SK-N-SH (cell line): ENCODE data around the gene CDH4. TPM values are rescaled to one million over a fixed set of nuclear protein-coding genes. Genes with fewer than 3 reads are reported as not detected.

ENCODE experiments used
- CTCF ChIA-PET: fragments of 300-600, 350-600 bp; formaldehyde crosslinking; extraction: SDS; loops from one replicate; lab custom pipeline; 2021; lab: Yijun Ruan, JAX
- POLR2A ChIA-PET: fragments of 350-600 bp; sonication (Branson Sonifier 250); formaldehyde crosslinking; extraction: SDS; loops from one replicate; lab custom pipeline; 2020; ENCODE audit warnings: antibody characterized with exemption, inconsistent platforms; lab: Yijun Ruan, JAX
- DNase-seq: peaks from one replicate; pipeline ENCODE4 v3.0.0; 2012
- H2AFZ ChIP-seq: fragments of 200-600 bp; sonication (generic); 2 replicates; pipeline ENCODE4 v1.8.1; 2016; ENCODE audit warnings: antibody characterized with exemption, mild to moderate bottlenecking, low read depth
- H3F3A ChIP-seq: fragments of 200-600 bp; sonication (generic); replicated peaks from 2 replicates; pipeline ENCODE3; 2016; ENCODE audit warnings: antibody characterized with exemption, mild to moderate bottlenecking; ENCODE audit not compliant: insufficient read depth
- H3K27ac ChIP-seq, 2 experiments: fragments of 200-500 bp in 1 of 2; fragments of 200-600 bp in 1 of 2; sonication (Bioruptor generic) in 1 of 2; sonication (generic), shearing (Covaris generic) in 1 of 2; 2 replicates each; pipeline versions ENCODE4 v1.5.1 to v1.6.1; 2014 to 2016; ENCODE audit warnings: low read depth in 2 of 2, inconsistent platforms in 1 of 2, low read length in 1 of 2, mild to moderate bottlenecking in 1 of 2, mixed read lengths in 1 of 2
- H3K27me3 ChIP-seq: fragments of 200-600 bp; sonication (generic), shearing (Covaris generic); 2 replicates; pipeline ENCODE4 v1.6.1; 2016; ENCODE audit warnings: mixed run types; ENCODE audit not compliant: insufficient read depth
- H3K36me3 ChIP-seq, 2 experiments: fragments of 200-500 bp in 1 of 2; fragments of 200-600 bp in 1 of 2; sonication (Bioruptor generic) in 1 of 2; sonication (generic) in 1 of 2; replicated peaks in 1 of 2; 2 replicates each; pipeline versions ENCODE3 to v1.5.1; 2014 to 2016; ENCODE audit warnings: low read length in 1 of 2, mild to moderate bottlenecking in 1 of 2; ENCODE audit not compliant: insufficient read depth in 2 of 2, control insufficient read depth in 1 of 2
- H3K4me1 ChIP-seq, 2 experiments: fragments of 200-500 bp in 1 of 2; fragments of 200-600 bp in 1 of 2; sonication (Bioruptor generic) in 1 of 2; sonication (generic), shearing (Covaris generic) in 1 of 2; 2 replicates each; pipeline versions ENCODE4 v1.5.1 to v1.6.1; 2014 to 2016; ENCODE audit warnings: low read depth in 1 of 2, low read length in 1 of 2, mixed run types in 1 of 2; ENCODE audit not compliant: insufficient read depth in 2 of 2, control insufficient read depth in 1 of 2
- H3K4me2 ChIP-seq: fragments of 200-600 bp; sonication (generic), shearing (Covaris generic); 2 replicates; pipeline ENCODE4 v1.6.1; 2017; ENCODE audit warnings: mixed run types
- H3K4me3 ChIP-seq, 2 experiments: fragments of 200-500 bp in 1 of 2; fragments of 200-600 bp in 1 of 2; sonication (Bioruptor generic) in 1 of 2; sonication (generic), shearing (Covaris generic) in 1 of 2; 2 replicates each; pipeline versions ENCODE4 v1.5.1 to v1.8.1; 2014 to 2016; ENCODE audit warnings: low read depth in 2 of 2, inconsistent platforms in 1 of 2, low read length in 1 of 2, mild to moderate bottlenecking in 1 of 2, mixed read lengths in 1 of 2, moderate library complexity in 1 of 2
- H3K79me2 ChIP-seq: fragments of 200-600 bp; sonication (generic); 2 replicates; pipeline ENCODE4 v1.8.1; 2017; ENCODE audit warnings: mild to moderate bottlenecking; ENCODE audit not compliant: insufficient read depth
- H3K9ac ChIP-seq: fragments of 200-600 bp; sonication (generic); 2 replicates; pipeline ENCODE4 v1.6.1; 2017; ENCODE audit warnings: mixed run types
- H3K9me2 ChIP-seq: fragments of 200-600 bp; sonication (generic); 2 replicates; pipeline ENCODE4 v1.6.1; 2017; ENCODE audit warnings: mixed run types
- H3K9me3 ChIP-seq: fragments of 200-600 bp; sonication (generic); 2 replicates; pipeline ENCODE4 v1.6.1; 2017; ENCODE audit warnings: mixed run types, mild to moderate bottlenecking, moderate library complexity
- H4K20me1 ChIP-seq: fragments of 200-600 bp; sonication (generic); 2 replicates; pipeline ENCODE4 v1.6.1; 2017; ENCODE audit warnings: mild to moderate bottlenecking, mixed run types; ENCODE audit not compliant: insufficient read depth
- CHD2 ChIP-seq: fragments of 150-350 bp; IDR thresholded peaks from 2 replicates; pipeline ENCODE4 v1.6.1; 2018; ENCODE audit warnings: low read length; ENCODE audit not compliant: partially characterized antibody
- GABPA ChIP-seq: IDR thresholded peaks from 2 replicates; pipeline ENCODE4 v1.4.0; 2012; ENCODE audit warnings: low read depth, mild to moderate bottlenecking
- JUND ChIP-seq: IDR thresholded peaks from 2 replicates; pipeline ENCODE4 v1.4.0; 2012
- MEF2A ChIP-seq: IDR thresholded peaks from 2 replicates; pipeline ENCODE4 v1.4.0; 2012; ENCODE audit warnings: low read depth, borderline replicate concordance
- NRF1 ChIP-seq: IDR thresholded peaks from 2 replicates; pipeline ENCODE4 v1.6.1; 2012; ENCODE audit warnings: low read depth, mild to moderate bottlenecking, low read length
- RCOR1 ChIP-seq: fragments of 150-350 bp; IDR thresholded peaks from 2 replicates; pipeline ENCODE4 v1.6.1; 2017; ENCODE audit warnings: antibody characterized with exemption, low read length
- RFX5 ChIP-seq: IDR thresholded peaks from 2 replicates; pipeline ENCODE4 v1.6.1; 2012; ENCODE audit warnings: mild to moderate bottlenecking, improper control_type of control experiment, low read length
- SIN3A ChIP-seq: IDR thresholded peaks from 2 replicates; pipeline ENCODE4 v1.6.1; 2012; ENCODE audit warnings: low read depth, mild to moderate bottlenecking, low read length, moderate library complexity, borderline replicate concordance
- TEAD4 ChIP-seq: IDR thresholded peaks from 2 replicates; pipeline ENCODE4 v1.4.0; 2012; ENCODE audit warnings: mild to moderate bottlenecking, borderline replicate concordance; ENCODE audit not compliant: insufficient read depth
- WGBS: methylation state at CpG from one replicate; pipeline ENCODE4 v1.1.6; 2017; ENCODE audit warnings: low lambda C conversion rate; 5-methylcytosine and 5-hydroxymethylcytosine counted together
- polyA plus RNA-seq, 3 experiments: library from polyadenylated mRNA; depleted of rRNA; stranded (reverse); fragments of >200 nt; gene quantifications; 2 replicates each; pipeline ENCODE4 v1.2.3, GENCODE V29; 2012
- TF ChIP-seq, protein P1 (sequence below): fragments of 200-600 bp; sonication (generic); IDR thresholded peaks from 2 replicates; pipeline ENCODE4 v1.6.1; 2017; ENCODE audit warnings: antibody characterized with exemption, mild to moderate bottlenecking, moderate library complexity
- TF ChIP-seq, protein P2 (sequence below): fragments of 150-350 bp; IDR thresholded peaks from 2 replicates; pipeline ENCODE4 v1.6.1; 2016; ENCODE audit warnings: mild to moderate bottlenecking, low read depth, low read length

CDH4 gene
- polyA plus RNA-seq, 1 of the 3 experiments (the other 2 are of a cell fraction) = not detected

DNA sequence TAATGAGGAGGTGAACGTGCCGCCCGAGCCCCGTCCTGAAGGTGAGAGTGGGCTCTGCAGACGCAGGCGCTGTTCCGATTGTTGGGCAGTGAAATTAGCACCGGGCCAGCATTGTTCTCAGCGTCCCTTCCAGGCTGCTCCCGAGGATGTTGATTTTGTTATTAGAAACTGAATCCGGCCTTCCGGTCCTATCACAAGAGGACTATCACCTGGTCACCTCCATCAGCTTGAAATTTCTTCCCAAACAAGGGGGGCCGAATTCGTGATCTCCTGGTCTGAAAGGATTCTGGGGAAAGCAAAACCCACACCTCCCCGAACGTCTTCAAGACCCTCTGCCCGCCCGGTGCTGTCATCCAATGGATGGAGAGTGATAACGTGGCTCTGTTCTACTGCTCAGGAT, 627.6 kb downstream of the CDH4 start:
- no peaks in the 10 kb centered on the region for H3K36me3 ChIP-seq
- CTCF ChIA-PET = no interaction called here
- H2AFZ ChIP-seq = no peak overlapping the region
- DNase-seq = no peak
- POLR2A ChIA-PET = no interaction called here
- H3K4me1 ChIP-seq = no peaks in the 10 kb centered on the region
- H3K9ac ChIP-seq = no peak overlapping the region
- H4K20me1 ChIP-seq = no peaks in the 10 kb centered on the region
- H3K4me3 ChIP-seq = no peak overlapping the region
- H3K27ac ChIP-seq = no peak overlapping the region
- no peaks in the 10 kb centered on the region for H3K79me2 ChIP-seq
- whole genome bisulfite sequencing = 77% methylated on average over 13 of the region's 19 CpGs
- H3K9me2 ChIP-seq = no peaks in the 10 kb centered on the region
- H3K9me3 ChIP-seq = no peaks in the 10 kb centered on the region
- no peaks in the 10 kb centered on the region for H3K27me3 ChIP-seq
- TF ChIP-seq GABPA = no peak
- no peak for TF ChIP-seq RFX5
- TF ChIP-seq, protein P1, sequence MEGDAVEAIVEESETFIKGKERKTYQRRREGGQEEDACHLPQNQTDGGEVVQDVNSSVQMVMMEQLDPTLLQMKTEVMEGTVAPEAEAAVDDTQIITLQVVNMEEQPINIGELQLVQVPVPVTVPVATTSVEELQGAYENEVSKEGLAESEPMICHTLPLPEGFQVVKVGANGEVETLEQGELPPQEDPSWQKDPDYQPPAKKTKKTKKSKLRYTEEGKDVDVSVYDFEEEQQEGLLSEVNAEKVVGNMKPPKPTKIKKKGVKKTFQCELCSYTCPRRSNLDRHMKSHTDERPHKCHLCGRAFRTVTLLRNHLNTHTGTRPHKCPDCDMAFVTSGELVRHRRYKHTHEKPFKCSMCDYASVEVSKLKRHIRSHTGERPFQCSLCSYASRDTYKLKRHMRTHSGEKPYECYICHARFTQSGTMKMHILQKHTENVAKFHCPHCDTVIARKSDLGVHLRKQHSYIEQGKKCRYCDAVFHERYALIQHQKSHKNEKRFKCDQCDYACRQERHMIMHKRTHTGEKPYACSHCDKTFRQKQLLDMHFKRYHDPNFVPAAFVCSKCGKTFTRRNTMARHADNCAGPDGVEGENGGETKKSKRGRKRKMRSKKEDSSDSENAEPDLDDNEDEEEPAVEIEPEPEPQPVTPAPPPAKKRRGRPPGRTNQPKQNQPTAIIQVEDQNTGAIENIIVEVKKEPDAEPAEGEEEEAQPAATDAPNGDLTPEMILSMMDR = no peak
- no peak for TF ChIP-seq MEF2A
- no peak for TF ChIP-seq JUND
- H3K4me2 ChIP-seq = no peak overlapping the region
- no peaks in the 10 kb centered on the region for H3F3A ChIP-seq

- H3K9me2 ChIP-seq = no peaks in the 10 kb centered on the region
- no peak overlapping the region for H3K27ac ChIP-seq
- H3F3A ChIP-seq = no peaks in the 10 kb centered on the region
- no peaks in the 10 kb centered on the region for H3K9me3 ChIP-seq
- H3K27me3 ChIP-seq = no peaks in the 10 kb centered on the region
- H3K4me1 ChIP-seq = no peaks in the 10 kb centered on the region
- POLR2A ChIA-PET = no interaction called here
- no peak for DNase-seq
- H3K9ac ChIP-seq = no peak overlapping the region
- no peak overlapping the region for H3K4me3 ChIP-seq
- no peak overlapping the region for H3K4me2 ChIP-seq
- CTCF ChIA-PET = interaction anchor here (1.2 kb wide), 1 partner anchor 16 kb away, joined by 6 read pairs; no protein-coding TSS in a partner anchor
- no peaks in the 10 kb centered on the region for H3K79me2 ChIP-seq
- no peaks in the 10 kb centered on the region for H4K20me1 ChIP-seq
- H3K36me3 ChIP-seq = no peaks in the 10 kb centered on the region
- no peak overlapping the region for H2AFZ ChIP-seq
- 77% methylated on average over 4 of the region's 8 CpGs for WGBS
- TF ChIP-seq TEAD4 = no peak
- no peak for TF ChIP-seq SIN3A
- no peak for TF ChIP-seq RCOR1
Measured at GRCh38 chr20:61880706-61881105, 628.6 kb downstream of the CDH4 start.

DNA sequence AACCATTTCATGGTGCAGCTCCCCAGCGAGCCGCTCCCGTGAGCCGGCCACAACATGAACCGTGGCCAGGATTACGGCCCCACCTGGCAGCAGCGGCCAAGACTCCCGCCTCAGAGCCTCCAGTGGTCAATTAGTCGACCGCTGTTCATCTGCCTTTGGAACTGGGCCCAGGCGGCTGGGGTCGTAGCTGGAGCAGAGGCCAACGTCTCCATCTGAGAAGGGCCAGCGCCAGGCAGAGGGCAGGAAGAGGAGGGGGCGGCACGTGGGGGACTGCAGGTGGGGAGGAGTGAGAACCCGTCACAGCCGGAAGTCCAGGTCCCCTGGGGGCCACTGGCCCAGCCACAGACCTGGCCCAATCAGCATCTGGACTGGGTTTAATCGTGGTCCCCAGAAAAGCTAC, 629.4 kb downstream of the CDH4 start:
- no peaks in the 10 kb centered on the region for H3K4me1 ChIP-seq
- no peaks in the 10 kb centered on the region for H3K9me2 ChIP-seq
- no peak overlapping the region for H3K4me3 ChIP-seq
- no peaks in the 10 kb centered on the region for H3F3A ChIP-seq
- no peak for DNase-seq
- H3K79me2 ChIP-seq = no peaks in the 10 kb centered on the region
- TF ChIP-seq, protein P2, sequence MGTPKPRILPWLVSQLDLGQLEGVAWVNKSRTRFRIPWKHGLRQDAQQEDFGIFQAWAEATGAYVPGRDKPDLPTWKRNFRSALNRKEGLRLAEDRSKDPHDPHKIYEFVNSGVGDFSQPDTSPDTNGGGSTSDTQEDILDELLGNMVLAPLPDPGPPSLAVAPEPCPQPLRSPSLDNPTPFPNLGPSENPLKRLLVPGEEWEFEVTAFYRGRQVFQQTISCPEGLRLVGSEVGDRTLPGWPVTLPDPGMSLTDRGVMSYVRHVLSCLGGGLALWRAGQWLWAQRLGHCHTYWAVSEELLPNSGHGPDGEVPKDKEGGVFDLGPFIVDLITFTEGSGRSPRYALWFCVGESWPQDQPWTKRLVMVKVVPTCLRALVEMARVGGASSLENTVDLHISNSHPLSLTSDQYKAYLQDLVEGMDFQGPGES = no peak
- TF ChIP-seq CHD2 (no peak), NRF1 (no peak)
- WGBS = 35% methylated on average over 8 of the region's 19 CpGs
- H3K36me3 ChIP-seq = no peaks in the 10 kb centered on the region
- H3K27me3 ChIP-seq = no peaks in the 10 kb centered on the region
- H4K20me1 ChIP-seq = no peaks in the 10 kb centered on the region
- H3K27ac ChIP-seq = no peak overlapping the region
- ChIA-PET CTCF (interaction anchor here (1.2 kb wide), 1 partner anchor 15 kb away, joined by 6 read pairs; no protein-coding TSS in a partner anchor), POLR2A (no interaction called here)
- H3K4me2 ChIP-seq = no peak overlapping the region
- no peak overlapping the region for H3K9ac ChIP-seq
- H2AFZ ChIP-seq = no peak overlapping the region
- H3K9me3 ChIP-seq = no peaks in the 10 kb centered on the region
